Stimulated activated CD4-positive, alpha-beta T cell treated with anti-CD3 and anti-CD28 coated beads, TNF-alpha, amount 100 ng/mL, for 4 hours (primary cell): ENCODE results near the gene PIP5K1B.
A peak's percentile ranks its signal among the peaks of the same experiment; 100 is the strongest.

ENCODE experiments used
- DNase-seq, 3 experiments: peaks; one replicate each; pipeline ENCODE4 v3.0.0-alpha.2; 2020; ENCODE audit warnings: low read depth in 3 of 3

The PIP5K1B gene

GRCh38 chr9:68817079-68817875, 112.2 kb downstream of the PIP5K1B start:
- no peak for DNase-seq

- DNase-seq = no peak
Measured at GRCh38 chr9:68819065-68819464, 114.0 kb downstream of the PIP5K1B start.

- DNase-seq = no peak
Measured at GRCh38 chr9:68821911-68822310, 116.9 kb downstream of the PIP5K1B start.

GRCh38 chr9:68822596-68823165, 117.6 kb downstream of the PIP5K1B start:
- no peak for DNase-seq

- DNase-seq = no peak
Measured at GRCh38 chr9:68825762-68826472, 120.9 kb downstream of the PIP5K1B start.

GRCh38 chr9:68827837-68828744, 123.1 kb downstream of the PIP5K1B start:
- DNase-seq = no peak

- no peak for DNase-seq
Measured at GRCh38 chr9:68832101-68832500, 127.1 kb downstream of the PIP5K1B start.

GRCh38 chr9:68832861-68833518, 128.0 kb downstream of the PIP5K1B start:
- no peak for DNase-seq

GRCh38 chr9:68834931-68835520, 130.0 kb downstream of the PIP5K1B start:
- DNase-seq = no peak

- DNase-seq = no peak
Measured at GRCh38 chr9:68836788-68837187, 131.7 kb downstream of the PIP5K1B start.

GRCh38 chr9:68838245-68838644, 133.2 kb downstream of the PIP5K1B start:
- DNase-seq = no peak

GRCh38 chr9:68841276-68842052, 136.4 kb downstream of the PIP5K1B start:
- DNase-seq = no peak

GRCh38 chr9:68842568-68842967, 137.5 kb downstream of the PIP5K1B start:
- DNase-seq = no peak

GRCh38 chr9:68843239-68843638, 138.2 kb downstream of the PIP5K1B start:
- DNase-seq = no peak

GRCh38 chr9:68844157-68844556, 139.1 kb downstream of the PIP5K1B start:
- DNase-seq = no peak

- DNase-seq = peak in 1 of 3 experiments; percentile 2
Measured at GRCh38 chr9:68844631-68845612, 139.9 kb downstream of the PIP5K1B start.

GRCh38 chr9:68847765-68848164, 142.7 kb downstream of the PIP5K1B start:
- no peak for DNase-seq

GRCh38 chr9:68851657-68852056, 146.6 kb downstream of the PIP5K1B start:
- no peak for DNase-seq

- DNase-seq = no peak
Measured at GRCh38 chr9:68852941-68853340, 147.9 kb downstream of the PIP5K1B start.
